GM18520 (cell line): Measurements from ENCODE around the gene GTPBP1.

Experiments
- ATAC-seq: cut with Tn5 transposase; IDR thresholded peaks from one replicate; pipeline ENCODE4 v1.9.1; 2021; ENCODE audit not compliant: unreplicated experiment

The GTPBP1 gene

GRCh38 chr22:38756711-38757463, 51.1 kb downstream of the GTPBP1 start:
- no peak for ATAC-seq

GRCh38 chr22:38757464-38757757, 51.7 kb downstream of the GTPBP1 start:
- ATAC-seq = no peak

GRCh38 chr22:38758276-38758945, 52.7 kb downstream of the GTPBP1 start:
- ATAC-seq = no peak

- no peak for ATAC-seq
These were observed 53.3 kb downstream of the GTPBP1 start for GRCh38 chr22:38759005-38759404.

GRCh38 chr22:38760477-38761201, 54.9 kb downstream of the GTPBP1 start:
- no peak for ATAC-seq

GRCh38 chr22:38761202-38762162, 55.7 kb downstream of the GTPBP1 start:
- ATAC-seq = no peak

- no peak for ATAC-seq
These were observed 56.8 kb downstream of the GTPBP1 start for GRCh38 chr22:38762551-38762983.

GRCh38 chr22:38766076-38766777, 60.5 kb downstream of the GTPBP1 start:
- no peak for ATAC-seq

GRCh38 chr22:38767313-38767712, 61.6 kb downstream of the GTPBP1 start:
- ATAC-seq = no peak

GRCh38 chr22:38768036-38768435, 62.3 kb downstream of the GTPBP1 start:
- ATAC-seq = no peak

GRCh38 chr22:38770257-38770949, 64.7 kb downstream of the GTPBP1 start:
- ATAC-seq = no peak

GRCh38 chr22:38772623-38772873, 66.8 kb downstream of the GTPBP1 start:
- no peak for ATAC-seq

GRCh38 chr22:38773363-38773946, 67.7 kb downstream of the GTPBP1 start:
- no peak for ATAC-seq

- no peak for ATAC-seq
These were observed 68.9 kb downstream of the GTPBP1 start for GRCh38 chr22:38774496-38775166.

- ATAC-seq = no peak
These were observed 69.9 kb downstream of the GTPBP1 start for GRCh38 chr22:38775656-38776055.

GRCh38 chr22:38776086-38776485, 70.3 kb downstream of the GTPBP1 start:
- no peak for ATAC-seq

- ATAC-seq = no peak
These were observed 71.4 kb downstream of the GTPBP1 start for GRCh38 chr22:38777087-38777671.

- no peak for ATAC-seq
These were observed 75.3 kb downstream of the GTPBP1 start for GRCh38 chr22:38781033-38781432.
